ENCODE measurements around the gene NOG. TPM values are rescaled to one million over a fixed set of nuclear protein-coding genes. Genes with fewer than 3 reads are reported as not detected.

The NOG gene
- total and polyA plus RNA-seq, 2 experiments from 2014 or later = 18.9 to 66.4 TPM

GRCh38 chr17:56557682-56558081 lies 35.8 kb upstream of the NOG start:
- no peaks in the 10 kb centered on the region for H3K27me3 ChIP-seq
- peak in 1 of 2 donors; percentile 53 for DNase-seq (ENCODE audit: low read depth in 1 of 2, low spot score in 1 of 2)
- H3K9me3 ChIP-seq (ENCODE audit: low read depth) = peaks cover 3% of the 10 kb centered on the region
- H3K27ac ChIP-seq = no peak overlapping the region
- no peaks in the 10 kb centered on the region for H3K36me3 ChIP-seq
- peaks cover 8% of the 10 kb centered on the region for H3K4me1 ChIP-seq (ENCODE audit: low read depth)
- no peak for TF ChIP-seq CTCF (IDR thresholded peaks at IDR 0.05; ENCODE audit: low read depth, low read length)
- H3K4me3 ChIP-seq = no peak overlapping the region

GRCh38 chr17:56558088-56558487 lies 35.4 kb upstream of the NOG start:
- no peak for TF ChIP-seq CTCF (IDR thresholded peaks at IDR 0.05; ENCODE audit: low read depth, low read length)
- peaks cover 3% of the 10 kb centered on the region for H3K9me3 ChIP-seq (ENCODE audit: low read depth)
- peaks cover 8% of the 10 kb centered on the region for H3K4me1 ChIP-seq (ENCODE audit: low read depth)
- H3K27me3 ChIP-seq = no peaks in the 10 kb centered on the region
- no peak overlapping the region for H3K4me3 ChIP-seq
- no peak overlapping the region for H3K27ac ChIP-seq
- no peak for DNase-seq (ENCODE audit: low read depth in 1 of 2, low spot score in 1 of 2)
- no peaks in the 10 kb centered on the region for H3K36me3 ChIP-seq

- Histone ChIP-seq H3K4me3 (no peak overlapping the region), H3K27me3 (no peaks in the 10 kb centered on the region), H3K27ac (no peak overlapping the region), H3K4me1 (ENCODE audit: low read depth) (peaks cover 14% of the 10 kb centered on the region), H3K9me3 (ENCODE audit: low read depth) (no peaks in the 10 kb centered on the region), H3K36me3 (no peaks in the 10 kb centered on the region)
- no peak for DNase-seq (ENCODE audit: low read depth in 1 of 2, low spot score in 1 of 2)
- no peak for TF ChIP-seq CTCF (IDR thresholded peaks at IDR 0.05; ENCODE audit: low read depth, low read length)
These were observed 23.3 kb upstream of the NOG start for GRCh38 chr17:56570199-56570598.

- Histone ChIP-seq H3K9me3 (ENCODE audit: low read depth) (no peaks in the 10 kb centered on the region), H3K4me3 (no peak overlapping the region), H3K4me1 (ENCODE audit: low read depth) (peaks cover 20% of the 10 kb centered on the region), H3K27me3 (no peaks in the 10 kb centered on the region), H3K36me3 (no peaks in the 10 kb centered on the region), H3K27ac (no peak overlapping the region)
- TF ChIP-seq CTCF (IDR thresholded peaks at IDR 0.05; ENCODE audit: low read depth, low read length) = no peak
- DNase-seq (ENCODE audit: low read depth in 1 of 2, low spot score in 1 of 2) = no peak
These were observed 22.0 kb upstream of the NOG start for GRCh38 chr17:56571456-56571855.

- Histone ChIP-seq H3K4me3 (no peak overlapping the region), H3K27ac (peak overlapping the region; percentile 93), H3K9me3 (ENCODE audit: low read depth) (no peaks in the 10 kb centered on the region), H3K27me3 (no peaks in the 10 kb centered on the region), H3K36me3 (no peaks in the 10 kb centered on the region), H3K4me1 (ENCODE audit: low read depth) (peaks cover 61% of the 10 kb centered on the region)
- TF ChIP-seq CTCF (IDR thresholded peaks at IDR 0.05; ENCODE audit: low read depth, low read length) = no peak
- DNase-seq (ENCODE audit: low read depth in 1 of 2, low spot score in 1 of 2) = no peak
These were observed 16.2 kb upstream of the NOG start for GRCh38 chr17:56577190-56577842.
